ENCODE measurements around the gene STMN3. TPM values are rescaled to one million over a fixed set of nuclear protein-coding genes. Genes with fewer than 3 reads are reported as not detected.

Gene STMN3
- total and polyA plus RNA-seq, 2 of the 8 experiments (the other 6 are each of a cell fraction or from before 2014, with no cell fraction given): 51.5 to 63.1 TPM

- Histone ChIP-seq H3K79me2 (ENCODE audit: control insufficient read depth in 1 of 2, insufficient read depth in 2 of 2, low read length in 2 of 2) (peaks cover 0 to 40% of the 10 kb centered on the region in 2 experiments; a peak in 2 of 4 replicates), H2BK120ac (replicated peaks; ENCODE audit: low read depth, low read length) (no peak overlapping the region), H4K91ac (replicated peaks; ENCODE audit: insufficient read length, low read length) (no peak overlapping the region), H3K27me3 (replicated peaks in 1 of 4; ENCODE audit: control insufficient read depth in 3 of 4, extremely low read depth in 1 of 4, insufficient read depth in 3 of 4, low read length in 3 of 4) (no peaks in the 10 kb centered on the region; a peak in 2 of 7 replicates), H3K4me1 (replicated peaks in 1 of 4; ENCODE audit: control insufficient read depth in 3 of 4, insufficient read depth in 4 of 4, low read length in 3 of 4) (no peaks in the 10 kb centered on the region; a peak in 1 of 7 replicates), H3K4me2 (ENCODE audit: insufficient read depth in 1 of 2, low read depth in 2 of 2, low read length in 2 of 2) (no peak overlapping the region), H4K20me1 (replicated peaks in 1 of 2; ENCODE audit: control insufficient read depth in 1 of 2, insufficient read depth in 2 of 2, low read length in 2 of 2) (peaks cover 0 to 5% of the 10 kb centered on the region in 2 experiments), H3K9ac (replicated peaks in 1 of 4; ENCODE audit: extremely low read depth in 1 of 4, low read depth in 3 of 4, low read length in 3 of 4) (no peak overlapping the region), H3K27ac (ENCODE audit: low read depth, low read length) (no peak overlapping the region), H3K23me2 (ENCODE audit: low read depth, low read length) (no peaks in the 10 kb centered on the region), H3K56ac (replicated peaks; ENCODE audit: insufficient read length, low read depth, low read length) (no peak overlapping the region), H3K23ac (ENCODE audit: insufficient read length) (no peak overlapping the region), H2AFZ (ENCODE audit: low read length) (no peak overlapping the region), H3K14ac (ENCODE audit: insufficient read length) (no peak overlapping the region), H3K4me3 (ENCODE audit: extremely low read depth in 1 of 4, insufficient read depth in 2 of 4, low read depth in 3 of 4, low read length in 4 of 4) (no peak overlapping the region), H3K79me1 (ENCODE audit: low read depth, low read length) (peaks cover 7% of the 10 kb centered on the region), H3K18ac (ENCODE audit: extremely low read depth, low read length) (no peak overlapping the region), H3K9me3 (ENCODE audit: insufficient read depth in 2 of 2, low read depth in 1 of 2, low read length in 1 of 2) (peaks cover 9% of the 10 kb centered on the region in 2 experiments; a peak in 3 of 4 replicates), H4K8ac (ENCODE audit: extremely low read depth, insufficient read depth, low read length) (no peak overlapping the region), H2BK5ac (ENCODE audit: low read depth, low read length) (no peak overlapping the region; the same call in 1 of the 2 replicates), H3K36me3 (ENCODE audit: control insufficient read depth in 2 of 4, insufficient read depth in 4 of 4, low read length in 3 of 4) (peaks cover 5 to 20% (median 14%) of the 10 kb centered on the region in 4 experiments; a peak in 5 of 8 replicates), H4K5ac (ENCODE audit: insufficient read length, low read depth, low read length) (no peak overlapping the region), H2BK12ac (ENCODE audit: low read depth, low read length) (no peak overlapping the region), H2AK5ac (ENCODE audit: low read depth, low read length) (no peak overlapping the region), H2BK15ac (ENCODE audit: low read length) (no peak overlapping the region), H3K4ac (replicated peaks; ENCODE audit: insufficient read length, low read depth, low read length) (no peak overlapping the region), H2BK20ac (ENCODE audit: low read length) (no peak overlapping the region)
- ChIA-PET POLR2A (ENCODE audit: partially characterized antibody) (interaction anchor here (0.8 to 1.2 kb wide), 2 partner anchors 31 to 44 kb away, joined by 3 read pairs; no protein-coding TSS in a partner anchor), CTCF (ENCODE audit: partially characterized antibody) (interaction anchor here (0.6 to 2.2 kb wide), 4 partner anchors 14 to 395 kb away, joined by 3 to 7 read pairs (median 4); no protein-coding TSS in a partner anchor)
- 96% methylated on average over 16 of the region's 16 CpGs; no CpG with 5 or more reads in 1 of the 2 experiments for WGBS, 2 experiments (ENCODE audit: extremely low coverage in 1 of 2, insufficient coverage in 1 of 2, insufficient read length in 1 of 2, insufficient replicate concordance in 2 of 2, low coverage in 1 of 2, low lambda C conversion rate in 2 of 2, missing lambda C conversion rate in 1 of 2)
- DNase-seq (ENCODE audit: low read depth in 1 of 2, low spot score in 2 of 2): no peak
- no peak for TF ChIP-seq RNF2 (IDR thresholded peaks at IDR 0.05; ENCODE audit: borderline replicate concordance, low read depth, low read length, missing control alignments, poor library complexity, severe bottlenecking)
- FAIRE-seq: no peak
Observed at GRCh38 chr20:63619086-63619485, 34.1 kb downstream of the STMN3 start.

All from H1 (cell line).